ENCODE measurements around the gene MORN1. TPM values are rescaled to one million over a fixed set of nuclear protein-coding genes. Genes with fewer than 3 reads are reported as not detected.
A peak's percentile ranks its signal among the peaks of the same experiment; 100 is the strongest.

MORN1 gene
- total RNA-seq, 1 donor from 2014 or later, result 18.4 TPM

- peak overlapping the region in 1 of 2 donors; percentile 17 for H3K4me3 ChIP-seq
- H3K36me3 ChIP-seq, result peaks cover 3% of the 10 kb centered on the region in 2 donors
- no peak for DNase-seq (ENCODE audit: low spot score in 2 of 2)
- TF ChIP-seq CTCF (IDR thresholded peaks at IDR 0.05), result no peak
- H3K4me1 ChIP-seq, result peaks cover 51 to 95% of the 10 kb centered on the region in 2 donors
- no peaks in the 10 kb centered on the region for H3K9me3 ChIP-seq
- H3K27ac ChIP-seq, result peak overlapping the region; percentile 68 to 72
- intact Hi-C loops (cut with DNase I), result no loop called here
- H3K27me3 ChIP-seq, result no peaks in the 10 kb centered on the region
These were observed 118.5 kb downstream of the MORN1 start for GRCh38 chr1:2272686-2273400.

DNA sequence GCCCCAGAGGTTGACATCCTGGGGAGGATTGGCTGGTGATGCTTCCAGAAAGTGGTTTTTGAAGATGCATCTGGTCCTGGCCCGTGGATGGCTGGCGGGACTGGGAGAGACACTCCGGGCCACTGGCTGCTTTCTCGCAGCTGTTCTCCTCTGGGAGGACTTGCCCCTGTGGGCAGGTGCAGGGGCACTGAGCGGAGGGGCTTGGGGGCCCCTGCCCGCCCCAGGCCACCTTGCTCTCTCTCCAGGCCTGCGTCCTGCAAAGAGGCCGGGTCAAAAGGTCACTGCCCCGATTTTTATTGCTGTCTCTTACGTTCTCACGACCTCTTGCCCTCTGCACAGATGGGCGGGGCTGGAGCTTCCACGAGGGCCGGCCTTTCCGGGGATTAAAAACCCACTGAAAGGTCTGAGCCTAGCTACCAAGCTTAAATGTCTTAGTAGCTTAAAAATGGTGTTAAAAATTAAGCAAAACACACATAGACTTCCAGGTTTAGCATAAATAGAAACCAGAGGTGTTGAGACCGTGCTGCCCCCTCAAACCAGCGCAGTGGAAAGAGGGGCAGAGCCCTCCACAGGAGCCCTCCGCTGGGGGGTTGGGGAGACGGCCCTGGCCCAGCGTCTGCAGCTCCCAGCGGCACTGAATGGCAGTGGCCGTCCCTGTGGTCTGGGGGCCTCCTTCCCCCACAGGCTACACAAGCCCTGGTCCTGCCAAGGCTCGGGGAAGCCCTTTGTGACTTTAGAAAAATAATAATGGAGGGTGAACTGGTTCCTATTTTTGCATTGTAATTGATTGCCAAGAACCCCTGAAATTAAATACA, 119.3 kb downstream of the MORN1 start:
- peaks cover 54 to 96% of the 10 kb centered on the region in 2 donors for H3K4me1 ChIP-seq
- no peaks in the 10 kb centered on the region for H3K9me3 ChIP-seq
- H3K27me3 ChIP-seq, result no peaks in the 10 kb centered on the region
- intact Hi-C loops (cut with DNase I), result no loop called here
- H3K27ac ChIP-seq, result peak overlapping the region; percentile 68 to 72
- TF ChIP-seq CTCF (IDR thresholded peaks at IDR 0.05), result no peak
- H3K36me3 ChIP-seq, result no peaks in the 10 kb centered on the region
- peak overlapping the region in 1 of 2 donors; percentile 1 for H3K4me3 ChIP-seq
- DNase-seq (ENCODE audit: low spot score in 2 of 2), result no peak

Other genes starting within 250 kb of the MORN1 start
- gene FAAP20, start 196.8 kb downstream of the MORN1 start, total RNA-seq, result 38.3 TPM
- 139 TPM for gene SKI, start 163.2 kb downstream of the MORN1 start, total RNA-seq
- gene RER1, start 287 bp upstream of the MORN1 start, total RNA-seq, result 61.3 TPM
- 26.1 TPM for gene PEX10, start 21.0 kb upstream of the MORN1 start, total RNA-seq
- not detected for gene PLCH2, start 84.7 kb upstream of the MORN1 start, total RNA-seq
- 80.5 TPM for gene PANK4, start 135.0 kb upstream of the MORN1 start, total RNA-seq
- gene HES5, start 138.7 kb upstream of the MORN1 start, total RNA-seq, result not detected
- 141 TPM for gene TNFRSF14, start 164.8 kb upstream of the MORN1 start, total RNA-seq
- 20.1 TPM for gene PRXL2B, start 195.2 kb upstream of the MORN1 start, total RNA-seq
- gene MMEL1, start 241.5 kb upstream of the MORN1 start, total RNA-seq, result not detected